CD14-positive monocyte (primary cell): ENCODE measurements around the gene ZNF865. TPM values are rescaled to one million over a fixed set of nuclear protein-coding genes. Genes with fewer than 3 reads are reported as not detected.
A peak's percentile ranks its signal among the peaks of the same experiment; 100 is the strongest.

Experiments used
- DNase-seq, 3 donors: peaks; one replicate each; pipeline ENCODE4 v3.0.0-alpha.2; 2011 to 2022
- H2AFZ ChIP-seq: 2 replicates; pipeline ENCODE4 v1.6.0; 2012; ENCODE audit warnings: mild to moderate bottlenecking, low read depth, low read length, inconsistent platforms; ENCODE audit not compliant: insufficient read depth, poor library complexity, severe bottlenecking
- H3K27ac ChIP-seq, 2 donors: 1 replicate in 1 of 2; 2 replicates in 1 of 2; pipeline ENCODE4 v1.5.1; 2012 to 2013; ENCODE audit warnings: low read length in 2 of 2, control low read depth in 1 of 2, inconsistent platforms in 1 of 2, low read depth in 1 of 2, mild to moderate bottlenecking in 1 of 2
- H3K27me3 ChIP-seq, 2 donors: one replicate each; pipeline versions ENCODE4 v1.6.0 to v1.6.1; 2011 to 2013; ENCODE audit warnings: low read length in 2 of 2; ENCODE audit not compliant: control insufficient read depth in 2 of 2, insufficient read depth in 2 of 2
- H3K36me3 ChIP-seq, 2 donors: replicated peaks in 1 of 2; 1 replicate in 1 of 2; 2 replicates in 1 of 2; pipeline versions ENCODE4 v1.5.1 to v1.6.1; 2012 to 2013; ENCODE audit warnings: low read length in 2 of 2, control low read depth in 1 of 2, inconsistent platforms in 1 of 2, mild to moderate bottlenecking in 1 of 2; ENCODE audit not compliant: insufficient read depth in 2 of 2, control insufficient read depth in 1 of 2
- H3K4me1 ChIP-seq, 2 donors: 1 replicate in 1 of 2; 2 replicates in 1 of 2; pipeline versions ENCODE4 v1.5.1 to v1.6.1; 2012 to 2013; ENCODE audit warnings: low read length in 2 of 2, control low read depth in 1 of 2, inconsistent platforms in 1 of 2, mild to moderate bottlenecking in 1 of 2, moderate library complexity in 1 of 2; ENCODE audit not compliant: insufficient read depth in 2 of 2, control insufficient read depth in 1 of 2
- H3K4me2 ChIP-seq: replicated peaks from 2 replicates; pipeline ENCODE3; 2012; ENCODE audit warnings: low read length, moderate library complexity, mild to moderate bottlenecking; ENCODE audit not compliant: poor library complexity, severe bottlenecking; ENCODE audit errors: extremely low read depth
- H3K4me3 ChIP-seq, 3 experiments: fragments of 200-600 bp in 1 of 3; sonication (generic) in 1 of 3; replicated peaks in 1 of 3; 1 replicate in 2 of 3; 2 replicates in 1 of 3; pipeline ENCODE4 v1.5.1; 2011 to 2013; ENCODE audit warnings: low read length in 3 of 3, mild to moderate bottlenecking in 3 of 3, control low read depth in 2 of 3, low read depth in 2 of 3, inconsistent platforms in 1 of 3, moderate library complexity in 1 of 3
- H3K79me2 ChIP-seq: 2 replicates; pipeline ENCODE4 v1.6.0; 2012; ENCODE audit warnings: mild to moderate bottlenecking, control low read depth, inconsistent platforms, low read length, moderate library complexity; ENCODE audit not compliant: insufficient read depth
- H3K9ac ChIP-seq: 2 replicates; pipeline ENCODE4 v1.6.0; 2017; ENCODE audit warnings: low read length, mild to moderate bottlenecking; ENCODE audit not compliant: insufficient read depth, poor library complexity, severe bottlenecking
- H3K9me3 ChIP-seq, 2 donors: replicated peaks in 1 of 2; 1 replicate in 1 of 2; 2 replicates in 1 of 2; pipeline versions ENCODE4 v1.5.1 to v1.6.1; 2012 to 2013; ENCODE audit warnings: low read length in 2 of 2, control low read depth in 1 of 2; ENCODE audit not compliant: control insufficient read depth in 1 of 2, insufficient read depth in 1 of 2
- H4K20me1 ChIP-seq: 2 replicates; pipeline ENCODE4 v1.6.0; 2012; ENCODE audit warnings: mild to moderate bottlenecking, low read length, control low read depth, moderate library complexity; ENCODE audit not compliant: insufficient read depth
- H3K27ac Mint-ChIP-seq, 7 donors: one replicate each; pipeline ENCODE4 v1.8.0; 2020; ENCODE audit warnings: mild to moderate bottlenecking in 7 of 7, mixed read lengths in 7 of 7, moderate library complexity in 6 of 7, inconsistent platforms in 2 of 7
- H3K27me3 Mint-ChIP-seq, 3 donors: one replicate each; pipeline ENCODE4 v1.8.0; 2021 to 2022; ENCODE audit warnings: low read depth in 3 of 3, mild to moderate bottlenecking in 3 of 3, mixed read lengths in 3 of 3, moderate library complexity in 3 of 3, inconsistent platforms in 1 of 3
- H3K36me3 Mint-ChIP-seq, 2 donors: one replicate each; pipeline ENCODE4 v1.8.0; 2020; ENCODE audit warnings: mixed read lengths in 2 of 2, inconsistent platforms in 1 of 2, mild to moderate bottlenecking in 1 of 2
- H3K4me1 Mint-ChIP-seq: one replicate; pipeline ENCODE4 v1.8.0; 2020; ENCODE audit warnings: mild to moderate bottlenecking, mixed read lengths
- H3K4me3 Mint-ChIP-seq, 2 donors: one replicate each; pipeline ENCODE4 v1.8.0; 2020; ENCODE audit warnings: mild to moderate bottlenecking in 2 of 2, mixed read lengths in 2 of 2, moderate library complexity in 1 of 2
- H3K9me3 Mint-ChIP-seq, 7 donors: one replicate each; pipeline ENCODE4 v1.8.0; 2020 to 2022; ENCODE audit warnings: mixed read lengths in 7 of 7, mild to moderate bottlenecking in 6 of 7, moderate library complexity in 6 of 7, inconsistent platforms in 2 of 7
- CTCF ChIP-seq: fragments of 200-600 bp; IDR thresholded peaks from one replicate; pipeline ENCODE4 v1.8.0; 2022; ENCODE audit warnings: antibody characterized with exemption, mild to moderate bottlenecking
- WGBS: methylation state at CpG from one replicate; pipeline ENCODE4 v1.1.5; 2013; ENCODE audit warnings: missing lambda C conversion rate; ENCODE audit not compliant: insufficient coverage; 5-methylcytosine and 5-hydroxymethylcytosine counted together
- intact Hi-C, 2 donors: fragments of 100-400 bp; cut with micrococcal nuclease; formaldehyde crosslinking; loops; one replicate each; pipeline versions ENCODE4 v1.15.0 to v1.15.1; 2023
- polyA plus RNA-seq, 3 donors: library from polyadenylated mRNA; depleted of rRNA in 1 of 3; unstranded in 2 of 3; stranded (reverse) in 1 of 3; fragments of 300-500 nt in 2 of 3; fragments of >200 nt in 1 of 3; fragmentation: Illumina TruSeq in 2 of 3; gene quantifications; 1 replicate in 2 of 3; 2 replicates in 1 of 3; pipeline ENCODE4 v1.2.3, GENCODE V29; 2012 to 2021

ZNF865 gene
- polyA plus RNA-seq, 3 donors: 0.03 to 6.0 (median 0.07) TPM

GRCh38 chr19:55601084-55601483 lies 4.4 kb upstream of the ZNF865 start:
- no peak for DNase-seq
- Histone ChIP-seq H3K27me3 (no peaks in the 10 kb centered on the region), H4K20me1 (no peaks in the 10 kb centered on the region), H3K4me2 (peak overlapping the region; percentile 97), H3K9me3 (peaks cover 0 to 1% of the 10 kb centered on the region in 2 donors), H3K9ac (peak overlapping the region; percentile 86), H3K4me3 (peak overlapping the region; percentile 60 to 92 (median 84)), H2AFZ (peak overlapping the region; percentile 81), H3K36me3 (peaks cover 6 to 26% of the 10 kb centered on the region in 2 donors), H3K79me2 (peaks cover 46% of the 10 kb centered on the region), H3K27ac (peak overlapping the region in 1 of 2 donors; percentile 66), H3K4me1 (peaks cover 25 to 44% of the 10 kb centered on the region in 2 donors)
- Mint-ChIP-seq H3K4me1 (peaks cover 34% of the 10 kb centered on the region), H3K36me3 (peaks cover 10 to 18% of the 10 kb centered on the region in 2 donors), H3K27me3 (no peaks in the 10 kb centered on the region), H3K9me3 (peaks cover 0 to 8% (median 3%) of the 10 kb centered on the region in 7 donors), H3K4me3 (peak overlapping the region; percentile 75 to 82), H3K27ac (peak overlapping the region; percentile 22 to 58 (median 46))
- WGBS: 49% methylated on average over 4 of the region's 4 CpGs
- intact Hi-C loops: loop anchor here in 1 of 2 donors (10.0 kb wide), 1 partner anchor 196 kb away; the partner anchor contains the start of gene UBE2S
- no peak for TF ChIP-seq CTCF

- Histone ChIP-seq H3K4me1 (peaks cover 34 to 57% of the 10 kb centered on the region in 2 donors), H3K79me2 (peaks cover 59% of the 10 kb centered on the region), H3K4me3 (no peak overlapping the region), H3K9ac (no peak overlapping the region), H3K27ac (no peak overlapping the region), H3K9me3 (no peaks in the 10 kb centered on the region), H3K36me3 (peaks cover 1 to 21% of the 10 kb centered on the region in 2 donors), H2AFZ (no peak overlapping the region), H3K4me2 (no peak overlapping the region), H4K20me1 (peaks cover 11% of the 10 kb centered on the region), H3K27me3 (no peaks in the 10 kb centered on the region)
- intact Hi-C loops: loop anchor here in 1 of 2 donors (10.0 kb wide), 1 partner anchor 198 kb away; the partner anchor contains the start of gene UBE2S
- DNase-seq: no peak
- WGBS: 98% methylated on average over 51 of the region's 60 CpGs
- Mint-ChIP-seq H3K27me3 (no peaks in the 10 kb centered on the region), H3K4me3 (no peak overlapping the region), H3K27ac (peak overlapping the region in 2 of 7 donors; percentile 17 to 86), H3K36me3 (peaks cover 5 to 14% of the 10 kb centered on the region in 2 donors), H3K4me1 (peaks cover 46% of the 10 kb centered on the region), H3K9me3 (peaks cover 0 to 5% (median 0%) of the 10 kb centered on the region in 7 donors)
- no peak for TF ChIP-seq CTCF
Observed at GRCh38 chr19:55602104-55603001, 3.1 kb upstream of the ZNF865 start.
